CD4-positive, alpha-beta T cell treated with Interleukin-17A for 1 hour (primary cell): Measurements from ENCODE around the gene GATAD2A.
A peak's percentile ranks its signal among the peaks of the same experiment; 100 is the strongest.

Experiments used
- DNase-seq: peaks from one replicate; pipeline ENCODE4 v3.0.0-alpha.2; 2020

GATAD2A gene

GRCh38 chr19:19549804-19550464, 144.5 kb downstream of the GATAD2A start:
- DNase-seq: no peak

GRCh38 chr19:19550485-19550929, 145.0 kb downstream of the GATAD2A start:
- DNase-seq: no peak

DNA sequence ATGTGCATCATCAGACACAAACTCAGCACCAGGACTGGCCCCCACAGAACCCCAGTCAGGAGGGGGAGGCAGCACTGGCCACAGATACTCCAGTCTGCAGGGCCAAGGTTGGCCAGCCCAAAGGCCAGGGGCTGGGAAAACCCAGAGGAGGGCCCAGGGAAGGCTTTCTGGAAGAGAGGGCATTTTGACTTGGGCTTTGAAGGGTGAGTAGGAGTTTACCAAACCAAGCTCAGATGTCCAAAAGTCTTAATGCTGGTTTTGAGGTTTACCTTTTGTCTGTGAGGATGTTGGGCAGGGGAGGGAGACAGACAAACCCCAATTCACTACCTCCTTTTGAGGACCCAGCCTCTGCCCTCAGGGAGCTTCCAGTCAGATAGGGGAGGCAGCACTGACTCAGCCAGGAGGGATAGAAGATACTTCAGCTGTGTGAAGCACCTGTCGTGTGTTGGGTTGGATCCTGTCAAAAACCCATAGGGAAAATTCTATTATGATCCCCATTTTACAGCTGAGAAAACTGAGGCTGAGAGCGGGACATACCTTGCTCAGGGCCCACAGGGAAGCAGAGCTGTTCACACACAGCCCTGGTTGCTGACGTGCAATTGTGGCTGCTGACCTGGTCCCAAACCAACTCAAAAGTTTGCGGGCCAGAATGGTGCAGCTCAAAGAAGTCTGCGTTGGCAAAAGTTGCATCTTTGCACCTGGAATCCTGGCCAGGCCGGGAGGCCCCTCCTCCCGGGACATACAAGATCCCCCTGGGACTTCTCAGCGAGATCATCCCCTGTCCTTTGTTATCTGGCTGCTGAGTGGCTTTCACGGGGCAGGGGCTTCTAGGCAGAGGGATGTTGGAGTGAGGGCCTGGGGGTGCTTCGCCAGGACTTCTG, 145.7 kb downstream of the GATAD2A start:
- no peak for DNase-seq

DNA sequence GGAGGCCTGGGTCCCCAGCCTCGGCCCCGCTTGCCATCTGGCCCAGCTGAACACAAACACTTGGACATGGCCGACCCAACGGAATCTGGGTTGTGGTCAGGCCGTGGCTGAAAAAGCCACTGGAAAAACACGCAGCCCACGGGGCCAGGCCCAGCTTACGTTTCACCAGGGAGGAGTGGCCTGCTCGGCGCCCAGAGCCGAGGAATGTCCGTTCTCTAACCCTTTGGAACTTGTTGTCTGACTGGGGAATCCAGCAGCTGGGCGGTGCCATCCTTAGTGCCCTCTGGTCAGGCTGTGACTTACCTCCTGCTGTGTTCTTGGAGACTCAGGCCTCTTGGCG, 146.3 kb downstream of the GATAD2A start:
- no peak for DNase-seq

DNA sequence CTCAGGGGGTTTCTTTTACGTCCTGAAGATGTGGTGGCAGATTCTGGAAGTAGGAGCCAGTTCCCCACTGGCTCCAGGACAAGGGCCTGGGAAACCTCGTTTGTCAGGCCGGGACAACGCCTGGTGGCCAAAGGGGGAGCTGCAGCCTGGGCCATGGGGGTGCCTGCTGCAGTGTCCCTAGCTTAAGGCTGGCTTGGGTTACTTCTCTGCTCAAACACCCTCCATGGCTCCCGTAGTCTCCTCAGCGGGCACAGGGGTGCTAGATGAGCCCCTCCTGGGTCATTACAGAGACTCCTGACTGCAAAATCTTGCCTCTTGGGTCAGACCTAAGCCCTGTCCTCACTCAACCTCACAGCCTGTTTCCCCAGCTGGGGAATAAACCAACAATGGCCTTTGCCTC, 147.3 kb downstream of the GATAD2A start:
- peak; percentile 21 for DNase-seq

GRCh38 chr19:19553670-19554069, 148.2 kb downstream of the GATAD2A start:
- DNase-seq: no peak

GRCh38 chr19:19554074-19555023, 148.9 kb downstream of the GATAD2A start:
- peak; percentile 57 for DNase-seq

- DNase-seq: no peak
These were observed 152.6 kb downstream of the GATAD2A start for GRCh38 chr19:19558055-19558454.
